GM13976 (cell line): ENCODE data around the gene CC2D2A.
"Not testable (repeated sequence)": the region's sequence is repeated elsewhere in the genome, so short reads cannot be mapped to it uniquely, and the experiment has no call there.

Experiments
- DNase-seq: peaks from one replicate; pipeline ENCODE4 v3.0.0; 2012; ENCODE audit warnings: low spot score
- CTCF ChIP-seq: IDR thresholded peaks from 2 replicates; pipeline ENCODE4 v1.5.1; 2012; ENCODE audit warnings: borderline replicate concordance, mild to moderate bottlenecking; ENCODE audit not compliant: insufficient read depth; ENCODE audit errors: extremely low read depth, missing control alignments, control extremely low read depth
- in situ Hi-C: fragments of 300-500 bp; cut with MboI; formaldehyde crosslinking; loops from one replicate; pipeline ENCODE4 v1.12.0; 2022; ENCODE audit warnings: low sequenced_read_pairs, mixed read lengths, inconsistent platforms; ENCODE audit not compliant: unreplicated experiment

CC2D2A gene

DNA sequence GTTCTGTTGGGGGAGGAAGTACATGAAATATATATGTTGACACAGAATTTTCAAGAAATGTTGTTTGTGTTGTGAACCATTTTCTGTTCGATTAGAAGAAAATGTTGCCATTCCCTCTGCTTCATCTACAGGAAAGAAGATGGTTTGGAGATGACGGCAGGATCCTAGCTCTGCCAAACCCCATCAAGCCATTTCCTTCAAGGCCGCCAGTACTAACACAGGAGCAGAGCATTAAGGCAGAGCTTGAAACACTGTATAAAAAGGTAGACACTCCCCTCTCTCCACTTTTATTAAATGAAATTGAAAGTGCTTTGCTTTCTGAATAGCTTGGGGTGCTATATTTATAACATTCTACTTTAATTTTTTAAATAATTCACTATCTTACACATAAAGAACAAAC, 46.8 kb downstream of the CC2D2A start:
- no peak for TF ChIP-seq CTCF
- in situ Hi-C loops, result no loop called here
- DNase-seq, result no peak

DNA sequence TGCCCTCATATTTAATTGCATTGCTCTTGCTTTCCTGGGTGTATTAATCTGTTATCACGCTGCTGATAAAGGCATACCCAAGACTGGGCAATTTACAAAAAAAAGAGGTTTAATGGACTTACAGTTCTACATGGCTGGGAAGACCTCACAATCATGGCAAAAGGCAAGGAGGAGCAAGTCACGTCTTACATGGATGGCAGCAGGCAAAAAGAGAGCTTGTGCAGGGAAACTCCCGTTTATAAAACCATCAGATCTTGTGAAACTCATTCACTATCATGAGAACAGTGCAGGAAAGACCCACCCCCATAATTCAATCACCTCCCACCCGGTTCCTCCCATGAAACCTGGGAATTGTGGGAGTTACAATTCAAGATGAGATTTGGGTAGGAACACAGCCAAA, 48.0 kb downstream of the CC2D2A start:
- in situ Hi-C loops, DNase-seq: not testable (repeated sequence)

GRCh38 chr4:15521442-15522039, 51.9 kb downstream of the CC2D2A start:
- TF ChIP-seq CTCF, result no peak
- in situ Hi-C loops, result no loop called here
- no peak for DNase-seq

DNA sequence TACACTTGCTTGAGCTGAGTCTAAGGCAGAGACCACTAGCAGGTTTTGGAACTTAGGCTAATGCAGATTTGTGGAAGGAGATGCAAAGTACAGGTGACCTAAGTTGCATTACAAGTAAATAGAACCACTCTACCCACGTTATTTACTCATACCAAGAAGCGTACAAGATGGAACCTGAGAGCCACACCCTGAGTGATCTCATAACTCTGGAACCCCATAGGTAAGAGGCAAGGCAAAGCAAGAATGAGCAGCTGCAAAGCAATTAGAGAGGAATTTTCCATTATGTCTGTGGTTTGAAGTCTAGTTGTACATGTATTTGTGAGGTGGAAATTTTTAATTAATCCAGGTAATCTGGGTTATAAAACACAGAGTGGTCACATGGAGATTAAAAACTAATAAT, 55.4 kb downstream of the CC2D2A start:
- in situ Hi-C loops, result no loop called here
- no peak for TF ChIP-seq CTCF
- DNase-seq, result no peak

- TF ChIP-seq CTCF, result no peak
- no peak for DNase-seq
- in situ Hi-C loops, result no loop called here
These were observed 57.4 kb downstream of the CC2D2A start for GRCh38 chr4:15526924-15527592.

GRCh38 chr4:15531792-15532191, 62.1 kb downstream of the CC2D2A start:
- in situ Hi-C loops, result no loop called here
- no peak for TF ChIP-seq CTCF
- no peak for DNase-seq

DNA sequence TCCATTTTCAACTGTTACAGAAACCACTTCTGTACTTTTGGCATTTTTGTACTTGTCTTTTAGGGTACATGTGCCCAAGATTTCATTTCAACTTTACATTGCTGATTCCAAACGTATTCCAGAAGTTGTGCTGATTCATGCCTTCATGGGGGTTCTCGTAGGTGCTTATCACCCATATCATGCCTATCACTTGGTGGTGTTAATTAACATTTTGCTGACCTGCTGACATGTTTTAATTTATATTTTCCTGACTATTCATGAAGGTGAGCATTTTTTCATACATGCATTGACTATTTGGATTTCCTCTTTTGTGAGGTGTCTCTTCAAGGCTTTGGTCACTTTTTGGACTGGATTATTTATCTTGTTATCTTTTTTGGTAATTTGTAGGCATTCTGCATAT, 64.1 kb downstream of the CC2D2A start:
- TF ChIP-seq CTCF, result no peak
- in situ Hi-C loops, result no loop called here
- no peak for DNase-seq
